CD1c-positive myeloid dendritic cell (primary cell): ENCODE results near the gene CD247.
"Not testable (repeated sequence)": the region's sequence is repeated elsewhere in the genome, so short reads cannot be mapped to it uniquely, and the experiment has no call there.

Experiments used
- DNase-seq: peaks from one replicate; pipeline ENCODE4 v3.0.0-alpha.2; 2016; ENCODE audit errors: extremely low spot score

The CD247 gene

DNA sequence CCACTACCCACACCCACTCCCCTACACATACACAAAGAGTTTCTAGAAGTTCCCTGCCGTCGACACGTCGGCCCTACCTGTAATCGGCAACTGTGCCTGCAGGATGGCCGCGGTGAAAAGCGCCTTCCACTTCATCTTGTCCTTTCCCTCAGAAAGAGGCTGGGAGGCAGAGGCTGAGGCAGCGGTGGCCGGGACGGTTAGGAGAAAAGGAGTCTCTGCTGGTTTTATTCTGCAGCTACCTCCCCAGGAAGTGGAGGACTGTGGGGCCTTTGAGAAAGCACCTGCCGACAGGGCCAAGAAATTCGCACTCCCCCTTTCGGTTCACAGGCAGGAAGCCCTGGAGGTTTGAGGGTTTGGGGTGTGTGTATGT lies at the start of gene CD247:
Gene CD247, minus strand, starts transcription at position 199 of the 370 bp plus-strand sequence. Its CDS starts 64 bp downstream, at position 135.
- DNase-seq = peak; percentile 33

GRCh38 chr1:167567663-167568062 lies 49.3 kb upstream of the CD247 start:
- no peak for DNase-seq

DNA sequence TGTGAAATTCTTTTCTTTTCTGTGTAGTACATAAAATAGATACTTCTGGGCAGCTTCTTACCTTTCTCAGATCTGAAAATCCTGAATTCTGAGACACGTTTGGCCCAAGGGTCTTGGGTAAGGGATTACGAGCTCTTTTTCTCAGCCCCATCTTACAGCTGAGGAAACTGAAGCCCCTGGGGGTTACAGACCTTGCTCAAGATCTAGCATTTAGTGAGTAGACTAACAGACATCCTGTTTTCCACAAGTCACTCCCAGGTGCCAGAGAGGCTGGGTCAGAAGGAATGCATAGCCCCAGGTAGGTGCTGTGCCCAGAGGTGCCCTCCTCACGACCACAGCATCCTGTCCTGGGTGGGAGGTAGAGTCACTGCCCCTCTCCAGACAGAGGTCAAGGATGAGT lies 48.4 kb upstream of the CD247 start:
- DNase-seq = no peak

GRCh38 chr1:167565922-167566321 lies 47.6 kb upstream of the CD247 start:
- DNase-seq = no peak

GRCh38 chr1:167564612-167565270 lies 46.4 kb upstream of the CD247 start:
- peak; percentile 14 for DNase-seq

GRCh38 chr1:167563579-167564246 lies 45.4 kb upstream of the CD247 start:
- DNase-seq = peak; percentile 91

DNA sequence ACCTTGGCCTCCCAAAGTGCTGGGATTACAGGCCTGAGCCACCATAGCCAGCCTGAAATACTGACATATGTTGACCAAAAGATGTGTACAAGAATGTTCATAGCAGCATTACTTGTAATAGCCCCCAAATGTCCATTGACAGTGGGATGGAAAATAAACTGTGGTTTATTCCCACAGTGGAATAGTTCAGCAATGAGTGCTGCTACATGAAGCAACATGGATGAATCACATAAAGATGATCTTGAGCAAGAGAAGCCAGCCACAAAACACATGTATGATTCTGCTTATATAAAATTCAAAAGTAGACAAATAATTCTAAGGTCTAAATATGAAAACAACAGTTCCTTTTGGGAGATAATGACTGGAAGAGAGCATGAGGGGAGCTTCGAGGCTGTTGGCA lies 44.4 kb upstream of the CD247 start:
- peak; percentile 51 for DNase-seq

DNA sequence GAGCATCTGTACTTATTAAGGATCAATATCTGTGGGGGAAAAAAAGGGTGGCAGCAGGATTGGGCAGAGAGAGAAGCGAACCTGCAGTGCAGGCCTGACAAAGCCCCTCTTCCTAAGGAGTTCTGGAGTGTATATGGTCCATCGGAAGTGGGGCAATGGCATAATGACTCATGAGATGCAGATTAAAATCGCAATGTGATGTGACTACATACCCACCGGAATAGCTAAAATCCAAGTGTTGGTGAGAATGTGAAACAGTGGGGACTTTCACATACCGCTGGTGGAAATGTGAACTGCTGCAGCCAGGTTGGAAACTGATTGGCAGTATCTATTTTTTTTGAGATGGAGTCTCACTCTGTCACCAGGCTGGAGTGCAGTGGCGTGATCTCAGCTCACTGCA lies 43.4 kb upstream of the CD247 start:
- DNase-seq = no peak

DNA sequence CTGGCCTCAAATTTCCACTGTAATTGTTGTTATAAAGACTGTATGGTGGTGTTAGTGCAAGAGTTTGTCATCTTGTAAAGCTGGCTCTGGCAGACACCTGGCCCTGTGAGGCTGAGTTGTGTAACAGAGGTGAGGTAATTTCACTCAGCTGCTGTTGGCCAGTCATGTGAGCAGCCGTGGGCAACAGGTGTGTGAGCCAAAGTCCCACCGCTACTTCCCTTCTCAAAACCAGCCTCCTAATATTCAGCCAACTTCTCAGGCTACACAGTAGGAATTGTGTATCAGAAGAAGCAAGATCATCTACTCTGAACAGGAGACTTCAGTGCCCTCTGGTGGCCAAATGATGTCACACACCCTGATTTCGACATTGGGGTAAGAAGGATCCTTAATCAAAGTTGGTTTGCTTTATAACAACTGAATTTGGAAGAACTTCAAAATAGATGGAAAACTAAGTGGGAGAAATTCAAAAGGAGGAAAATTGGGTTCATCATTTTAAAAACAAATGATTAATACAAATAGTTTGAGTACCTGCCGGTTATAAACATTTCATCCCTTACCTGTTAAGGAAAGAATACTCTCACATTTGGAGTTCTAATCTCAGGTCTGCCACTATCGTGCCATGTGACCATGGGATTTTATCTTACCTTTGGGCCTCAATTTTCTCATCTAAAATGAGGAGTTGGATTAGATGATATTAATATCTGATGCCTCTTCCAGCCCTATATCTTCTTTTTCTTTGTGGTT lies 37.8 kb upstream of the CD247 start:
- peak; percentile 91 for DNase-seq

DNA sequence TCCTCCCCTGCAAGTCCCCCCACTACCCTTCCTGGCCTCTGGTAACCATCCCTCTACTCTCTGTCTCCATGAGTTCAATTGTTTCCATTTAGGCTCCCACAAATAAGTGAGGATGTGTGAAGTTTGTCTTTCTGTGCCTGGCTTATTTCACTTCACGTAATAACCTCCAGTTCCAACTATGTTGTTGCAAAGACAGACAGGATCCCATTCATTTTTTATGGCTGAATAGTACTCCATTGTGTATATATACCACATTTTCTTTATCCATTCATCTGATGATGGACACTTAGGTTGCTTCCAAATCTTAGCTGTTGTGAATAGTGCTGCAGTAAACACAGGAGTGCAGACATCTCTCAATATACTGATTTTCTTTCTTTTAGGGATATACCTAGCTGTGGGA lies 36.7 kb upstream of the CD247 start:
- DNase-seq = not testable (repeated sequence)

DNA sequence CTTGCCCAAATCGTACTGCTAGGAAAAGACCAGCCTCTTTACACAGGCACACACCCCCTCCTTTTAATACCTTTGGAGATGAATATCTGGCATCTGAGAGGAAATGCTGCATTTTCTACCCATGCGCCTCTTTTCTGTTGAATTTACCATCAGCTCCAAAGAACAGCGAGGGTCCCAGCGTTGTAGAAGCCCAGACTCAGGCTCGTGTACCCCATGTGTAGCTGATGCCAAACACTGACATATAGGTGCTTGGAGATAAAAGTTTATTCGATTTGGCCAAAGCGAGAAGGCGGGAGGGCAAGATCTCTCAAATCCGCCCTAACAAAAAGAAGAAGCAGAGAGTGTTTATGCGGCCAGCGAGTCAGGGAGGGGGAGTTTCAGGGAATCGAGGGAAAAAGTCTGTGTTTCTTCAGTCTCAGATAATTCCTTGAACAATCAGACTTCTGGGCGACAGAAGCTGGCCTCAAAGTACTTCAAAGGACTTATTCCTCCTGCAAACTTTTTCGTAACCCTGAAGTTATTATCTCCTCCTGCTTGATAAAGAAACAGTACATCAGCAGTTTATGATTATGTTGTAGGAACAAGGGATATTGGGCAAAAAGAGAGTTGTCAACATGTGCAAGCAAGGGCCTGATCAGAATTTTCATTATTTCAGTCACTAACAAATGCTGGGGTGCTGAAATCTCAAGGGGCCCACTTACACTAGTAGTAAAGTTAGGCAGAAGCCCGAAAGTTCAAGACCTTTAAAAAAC lies 35.9 kb upstream of the CD247 start:
- peak; percentile 55 for DNase-seq

DNA sequence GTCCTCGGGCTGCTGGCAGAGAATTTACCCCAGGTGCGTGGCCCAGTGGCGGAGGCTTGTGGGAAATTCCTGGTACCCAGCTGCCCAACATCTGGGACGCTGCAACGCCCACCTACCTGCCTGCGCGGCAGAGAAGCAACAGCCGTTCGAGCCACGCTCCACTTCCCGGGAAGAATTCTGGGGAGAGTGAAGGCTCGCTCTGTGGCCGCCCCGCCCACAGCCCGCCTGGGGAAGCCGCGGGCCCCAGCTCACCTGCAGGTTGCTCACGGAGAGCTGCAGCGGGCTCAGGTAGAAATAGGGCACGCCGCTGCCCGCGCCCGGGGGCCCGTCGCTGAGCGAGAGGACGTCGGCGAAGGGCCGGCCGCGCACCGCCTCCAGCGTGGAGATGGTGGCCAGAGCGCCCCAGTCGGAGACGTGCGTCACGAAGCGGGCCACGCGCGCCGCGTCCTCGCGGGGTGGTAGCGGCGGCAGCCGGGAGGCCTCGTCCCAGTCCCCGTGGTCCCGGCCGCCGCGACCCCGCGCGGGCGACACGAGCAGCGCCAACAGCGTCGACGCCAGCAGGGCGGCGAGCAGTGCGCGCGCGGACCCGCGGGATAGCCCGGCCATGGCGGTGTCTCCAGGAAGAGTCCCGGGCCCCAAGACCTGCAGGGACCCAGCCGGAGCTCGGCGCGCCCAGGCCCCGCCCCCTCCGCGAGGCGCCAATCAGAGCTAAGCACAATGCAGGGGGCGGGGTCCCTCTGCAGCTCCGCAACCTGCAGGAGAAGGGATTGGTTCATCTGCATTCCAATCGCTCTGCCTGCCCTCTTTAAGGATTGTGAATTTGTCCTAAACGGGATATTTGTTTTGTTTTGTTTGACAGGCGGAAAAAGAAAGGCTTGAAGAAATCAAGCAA lies 35.1 kb upstream of the CD247 start, which contains the start of gene CREG1:
Gene CREG1, minus strand, starts transcription at position 627 of the 892 bp plus-strand sequence.
- DNase-seq = peak; percentile 96

GRCh38 chr1:167551362-167551761 lies 33.0 kb upstream of the CD247 start:
- peak; percentile 59 for DNase-seq

- DNase-seq = peak; percentile 88
These were observed 30.0 kb upstream of the CD247 start for GRCh38 chr1:167548059-167548932.

- DNase-seq = no peak
These were observed 28.6 kb upstream of the CD247 start for GRCh38 chr1:167546935-167547334.

DNA sequence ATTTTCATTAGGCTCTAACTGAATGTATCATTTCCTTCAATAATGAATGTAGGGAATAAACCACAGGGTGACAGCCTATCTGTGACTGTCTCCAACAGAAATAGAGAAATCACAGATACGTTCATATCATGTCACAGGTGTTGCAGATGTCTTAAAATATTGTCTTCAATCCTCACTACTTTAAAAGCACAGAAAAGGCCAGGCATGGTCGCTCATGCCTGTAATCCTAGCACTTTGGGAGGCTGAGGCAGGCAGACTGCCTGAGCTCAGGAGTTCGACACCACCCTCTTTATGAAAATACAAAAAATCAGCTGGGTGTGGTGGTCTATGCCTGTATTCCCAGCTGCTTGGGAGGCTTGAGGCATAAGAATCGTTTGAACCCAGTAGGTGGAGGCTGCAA lies 27.0 kb upstream of the CD247 start:
- no peak for DNase-seq

DNA sequence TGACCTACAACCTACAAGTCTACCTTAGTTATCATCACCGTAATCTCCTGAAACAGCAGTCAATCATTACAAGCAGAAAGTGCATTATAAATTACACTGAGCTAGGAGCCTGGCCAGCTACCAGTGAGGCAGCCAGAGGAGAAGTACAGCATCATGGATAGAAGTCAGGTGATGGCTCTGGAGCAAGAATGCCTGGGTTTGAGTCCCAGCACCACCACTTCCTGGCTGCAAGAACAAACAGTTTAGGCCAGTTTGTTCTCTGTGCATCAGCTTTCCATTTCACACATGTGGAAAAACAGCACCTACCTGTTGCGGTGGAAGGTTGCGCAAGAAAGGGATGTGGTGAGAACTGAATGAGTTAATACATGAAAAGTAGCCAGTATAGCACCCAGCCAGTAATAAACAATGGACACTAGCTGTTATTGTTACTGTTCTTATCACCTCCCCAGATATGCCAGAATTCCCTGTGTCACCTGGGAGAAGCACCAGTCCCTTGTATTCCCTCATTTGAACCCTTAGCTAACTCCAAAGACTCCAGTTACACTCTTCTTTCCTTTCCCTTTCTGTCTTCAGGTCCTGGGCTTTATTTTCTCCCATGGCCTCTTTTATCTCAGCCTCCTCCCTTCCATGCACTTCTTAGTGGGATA lies 26.2 kb upstream of the CD247 start:
- DNase-seq = no peak

DNA sequence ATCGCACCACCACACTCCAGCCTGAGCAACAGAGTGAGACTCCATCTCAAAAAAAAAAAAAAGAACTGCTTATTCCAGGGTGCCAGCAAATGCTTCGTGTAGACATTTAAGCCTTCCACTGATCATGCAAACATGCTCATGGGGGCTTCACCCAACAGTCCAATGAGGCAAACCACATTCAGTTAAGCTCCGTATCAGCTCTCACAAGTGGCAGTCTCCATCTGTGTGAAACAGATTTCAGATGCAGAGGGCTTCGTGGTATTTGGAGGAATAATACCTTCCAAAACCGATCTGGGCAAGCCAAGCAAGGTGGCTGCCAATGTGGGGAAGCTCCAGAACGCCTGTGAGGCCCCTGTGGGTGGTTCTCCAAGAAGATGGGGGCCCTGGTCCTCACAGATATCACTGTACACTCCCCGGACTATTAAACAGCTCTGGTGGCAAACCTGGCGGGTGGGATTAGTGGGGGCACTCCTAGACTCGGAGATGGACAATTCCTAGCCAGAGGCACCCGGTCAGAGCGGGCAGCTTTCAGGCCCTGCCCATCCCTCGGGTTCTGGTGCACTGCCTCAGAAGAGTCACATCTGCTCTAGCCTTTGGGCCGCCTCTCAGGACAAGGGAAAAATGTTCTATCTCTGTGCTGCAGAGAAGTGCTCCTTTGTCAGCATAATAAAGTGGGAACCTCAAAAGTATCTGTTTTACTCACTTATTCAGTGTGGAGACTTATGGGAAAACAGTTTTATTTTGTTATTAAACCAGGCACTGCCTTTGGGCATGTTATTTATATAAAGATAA lies 25.1 kb upstream of the CD247 start:
- peak; percentile 12 for DNase-seq
